Measurements from ENCODE around the gene GIGYF2. TPM values are rescaled to one million over a fixed set of nuclear protein-coding genes. Genes with fewer than 3 reads are reported as not detected.

Gene GIGYF2, protein sequence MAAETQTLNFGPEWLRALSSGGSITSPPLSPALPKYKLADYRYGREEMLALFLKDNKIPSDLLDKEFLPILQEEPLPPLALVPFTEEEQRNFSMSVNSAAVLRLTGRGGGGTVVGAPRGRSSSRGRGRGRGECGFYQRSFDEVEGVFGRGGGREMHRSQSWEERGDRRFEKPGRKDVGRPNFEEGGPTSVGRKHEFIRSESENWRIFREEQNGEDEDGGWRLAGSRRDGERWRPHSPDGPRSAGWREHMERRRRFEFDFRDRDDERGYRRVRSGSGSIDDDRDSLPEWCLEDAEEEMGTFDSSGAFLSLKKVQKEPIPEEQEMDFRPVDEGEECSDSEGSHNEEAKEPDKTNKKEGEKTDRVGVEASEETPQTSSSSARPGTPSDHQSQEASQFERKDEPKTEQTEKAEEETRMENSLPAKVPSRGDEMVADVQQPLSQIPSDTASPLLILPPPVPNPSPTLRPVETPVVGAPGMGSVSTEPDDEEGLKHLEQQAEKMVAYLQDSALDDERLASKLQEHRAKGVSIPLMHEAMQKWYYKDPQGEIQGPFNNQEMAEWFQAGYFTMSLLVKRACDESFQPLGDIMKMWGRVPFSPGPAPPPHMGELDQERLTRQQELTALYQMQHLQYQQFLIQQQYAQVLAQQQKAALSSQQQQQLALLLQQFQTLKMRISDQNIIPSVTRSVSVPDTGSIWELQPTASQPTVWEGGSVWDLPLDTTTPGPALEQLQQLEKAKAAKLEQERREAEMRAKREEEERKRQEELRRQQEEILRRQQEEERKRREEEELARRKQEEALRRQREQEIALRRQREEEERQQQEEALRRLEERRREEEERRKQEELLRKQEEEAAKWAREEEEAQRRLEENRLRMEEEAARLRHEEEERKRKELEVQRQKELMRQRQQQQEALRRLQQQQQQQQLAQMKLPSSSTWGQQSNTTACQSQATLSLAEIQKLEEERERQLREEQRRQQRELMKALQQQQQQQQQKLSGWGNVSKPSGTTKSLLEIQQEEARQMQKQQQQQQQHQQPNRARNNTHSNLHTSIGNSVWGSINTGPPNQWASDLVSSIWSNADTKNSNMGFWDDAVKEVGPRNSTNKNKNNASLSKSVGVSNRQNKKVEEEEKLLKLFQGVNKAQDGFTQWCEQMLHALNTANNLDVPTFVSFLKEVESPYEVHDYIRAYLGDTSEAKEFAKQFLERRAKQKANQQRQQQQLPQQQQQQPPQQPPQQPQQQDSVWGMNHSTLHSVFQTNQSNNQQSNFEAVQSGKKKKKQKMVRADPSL (N-terminal part only)
- 10 to 100 TPM; 10.9 to 11.0 TPM for polyA plus RNA-seq

DNA sequence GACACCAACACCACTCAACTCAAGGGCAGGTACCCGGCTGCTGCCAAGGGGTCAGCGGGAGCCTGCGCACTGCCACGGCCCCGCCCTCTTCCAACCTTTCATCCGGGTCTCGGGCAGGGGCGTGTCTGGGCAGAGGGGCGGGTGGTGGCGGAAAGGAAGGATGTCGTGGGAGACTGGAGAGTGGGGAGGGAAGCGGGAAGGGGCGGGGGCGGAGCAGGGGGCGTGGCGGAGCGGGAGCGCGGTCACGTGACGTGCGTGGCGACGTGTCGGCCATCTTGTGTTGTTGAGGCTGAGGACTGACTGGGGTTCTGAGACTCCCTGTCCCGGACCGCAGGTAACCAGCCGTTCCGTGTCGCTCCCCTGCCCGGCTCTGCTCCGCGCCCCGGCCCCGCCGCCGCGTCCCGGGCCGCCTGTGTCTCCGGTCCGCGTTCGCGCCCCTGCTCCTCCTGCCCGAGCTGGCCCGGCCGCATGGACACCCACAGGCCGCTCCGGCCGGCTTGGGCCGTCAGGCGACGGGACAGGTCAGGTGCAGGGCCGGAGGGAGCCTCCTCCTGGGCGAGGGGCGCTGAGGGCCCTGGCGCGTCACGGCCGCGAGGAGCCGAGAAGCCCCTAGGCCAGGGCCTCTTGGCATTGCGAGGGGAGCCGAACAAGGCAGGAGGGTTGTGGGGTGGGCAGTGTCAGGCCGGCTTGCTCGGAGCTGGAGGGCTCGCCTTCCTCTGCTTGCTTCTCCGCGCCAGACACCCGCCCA, at the start of gene GIGYF2:
Gene GIGYF2, plus strand, starts transcription at position 273 of the 748 bp plus-strand sequence. CDS start 37,867 bp downstream, outside the sequence.
- no peaks in the 10 kb centered on the region for H3K36me3 ChIP-seq (ENCODE audit: control insufficient read depth in 2 of 2, insufficient read depth in 2 of 2, low read length in 1 of 2)
- peak within 1 kb of the TSS; percentile 93 to 94 for H3K27ac ChIP-seq (ENCODE audit: low read depth in 2 of 2, low read length in 1 of 2)
- H3K4me3 ChIP-seq (ENCODE audit: low read depth in 1 of 2, low read length in 2 of 2) = peak within 1 kb of the TSS; percentile 96 to 99
- no peaks in the 10 kb centered on the region for H3K9me3 ChIP-seq (ENCODE audit: control insufficient read depth in 2 of 2, insufficient read depth in 1 of 2, low read depth in 1 of 2, low read length in 1 of 2)
- peaks cover 0 to 2% of the 10 kb centered on the region in 2 donors for H3K4me1 ChIP-seq (ENCODE audit: control insufficient read depth in 2 of 2, insufficient read depth in 2 of 2, low read length in 1 of 2)
- 0% methylated on average over 56 to 71 of the region's 71 CpGs for WGBS, 2 donors
- H3K27me3 ChIP-seq (ENCODE audit: control insufficient read depth in 1 of 2, insufficient read depth in 2 of 2, low read length in 2 of 2) = no peaks in the 10 kb centered on the region

DNA sequence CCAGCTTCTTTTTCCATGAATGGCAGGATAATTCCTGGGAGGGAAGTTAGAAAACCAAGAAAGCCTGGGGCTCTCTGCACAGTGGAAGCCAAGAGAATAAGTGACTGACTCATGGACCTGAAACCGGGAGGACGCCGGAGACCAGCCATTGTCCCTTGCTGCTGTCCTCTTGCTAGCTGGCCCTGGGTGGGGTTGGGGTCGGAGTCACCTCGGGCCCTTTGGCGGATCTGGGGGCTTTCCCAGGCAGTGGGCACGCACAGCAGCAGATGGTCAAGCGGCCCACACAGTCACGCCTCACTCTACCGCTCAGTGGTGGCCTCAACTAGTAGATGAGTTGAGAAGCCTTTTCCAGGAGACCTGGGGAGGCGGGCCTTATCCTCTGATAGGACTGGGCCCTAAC, 48.1 kb upstream of the GIGYF2 start:
- Histone ChIP-seq H3K9me3 (ENCODE audit: control insufficient read depth in 2 of 2, insufficient read depth in 1 of 2, low read depth in 1 of 2, low read length in 1 of 2) (no peaks in the 10 kb centered on the region), H3K4me3 (ENCODE audit: low read depth in 1 of 2, low read length in 2 of 2) (no peak overlapping the region), H3K36me3 (ENCODE audit: control insufficient read depth in 2 of 2, insufficient read depth in 2 of 2, low read length in 1 of 2) (peaks cover 0 to 3% of the 10 kb centered on the region in 2 donors), H3K4me1 (ENCODE audit: control insufficient read depth in 2 of 2, insufficient read depth in 2 of 2, low read length in 1 of 2) (no peaks in the 10 kb centered on the region), H3K27me3 (ENCODE audit: control insufficient read depth in 1 of 2, insufficient read depth in 2 of 2, low read length in 2 of 2) (no peaks in the 10 kb centered on the region), H3K27ac (ENCODE audit: low read depth in 2 of 2, low read length in 1 of 2) (no peak overlapping the region)
- 94 to 95% methylated on average over 11 of the region's 11 CpGs for WGBS, 2 donors

DNA sequence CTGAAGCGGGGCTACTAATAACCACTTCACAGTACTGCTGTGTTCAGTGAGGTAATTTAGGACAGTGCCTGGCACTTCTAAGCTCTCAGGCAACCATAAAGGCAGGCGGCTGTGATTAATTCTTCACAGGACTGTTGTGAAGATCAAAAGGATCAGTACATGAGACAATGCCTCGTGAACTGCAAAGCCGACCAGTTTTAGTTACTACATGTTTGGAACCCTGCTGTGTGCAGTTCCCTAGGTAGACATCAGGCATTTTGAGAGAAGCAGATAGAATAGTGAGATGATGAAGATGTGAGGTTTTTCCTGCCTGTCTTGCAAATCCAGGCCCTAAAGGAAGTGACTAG, 44.7 kb upstream of the GIGYF2 start:
- Histone ChIP-seq H3K27ac (ENCODE audit: low read depth in 2 of 2, low read length in 1 of 2) (no peak overlapping the region), H3K4me3 (ENCODE audit: low read depth in 1 of 2, low read length in 2 of 2) (no peak overlapping the region), H3K27me3 (ENCODE audit: control insufficient read depth in 1 of 2, insufficient read depth in 2 of 2, low read length in 2 of 2) (no peaks in the 10 kb centered on the region), H3K9me3 (ENCODE audit: control insufficient read depth in 2 of 2, insufficient read depth in 1 of 2, low read depth in 1 of 2, low read length in 1 of 2) (no peaks in the 10 kb centered on the region), H3K4me1 (ENCODE audit: control insufficient read depth in 2 of 2, insufficient read depth in 2 of 2, low read length in 1 of 2) (no peaks in the 10 kb centered on the region), H3K36me3 (ENCODE audit: control insufficient read depth in 2 of 2, insufficient read depth in 2 of 2, low read length in 1 of 2) (no peaks in the 10 kb centered on the region)
- 64 to 73% methylated on average over 4 of the region's 4 CpGs for WGBS, 2 donors

DNA sequence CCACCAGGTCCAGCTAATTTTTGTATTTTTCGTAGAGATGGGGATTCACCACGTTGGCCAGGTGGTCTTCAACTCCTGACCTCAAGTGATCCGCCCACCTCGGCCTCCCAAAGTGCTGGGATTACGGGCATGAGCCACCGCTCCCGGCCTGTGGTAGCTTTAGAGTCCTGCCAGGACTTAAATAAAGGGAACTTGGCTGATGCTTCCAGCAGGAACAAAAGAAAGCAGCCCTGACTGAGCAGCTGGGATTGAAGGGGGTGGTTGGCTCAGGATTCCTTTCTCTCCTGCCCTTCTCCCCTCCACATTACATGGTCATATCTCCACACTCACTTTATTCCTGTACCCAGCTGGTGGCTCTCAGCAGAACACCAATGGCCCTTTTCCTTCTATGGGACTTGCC, 43.7 kb upstream of the GIGYF2 start:
- Histone ChIP-seq H3K36me3 (ENCODE audit: control insufficient read depth in 2 of 2, insufficient read depth in 2 of 2, low read length in 1 of 2) (no peaks in the 10 kb centered on the region), H3K27ac (ENCODE audit: low read depth in 2 of 2, low read length in 1 of 2) (no peak overlapping the region), H3K4me3 (ENCODE audit: low read depth in 1 of 2, low read length in 2 of 2) (no peak overlapping the region), H3K9me3 (ENCODE audit: control insufficient read depth in 2 of 2, insufficient read depth in 1 of 2, low read depth in 1 of 2, low read length in 1 of 2) (no peaks in the 10 kb centered on the region), H3K27me3 (ENCODE audit: control insufficient read depth in 1 of 2, insufficient read depth in 2 of 2, low read length in 2 of 2) (no peaks in the 10 kb centered on the region), H3K4me1 (ENCODE audit: control insufficient read depth in 2 of 2, insufficient read depth in 2 of 2, low read length in 1 of 2) (no peaks in the 10 kb centered on the region)
- WGBS, 2 donors = 67 to 85% methylated on average over 7 of the region's 7 CpGs

DNA sequence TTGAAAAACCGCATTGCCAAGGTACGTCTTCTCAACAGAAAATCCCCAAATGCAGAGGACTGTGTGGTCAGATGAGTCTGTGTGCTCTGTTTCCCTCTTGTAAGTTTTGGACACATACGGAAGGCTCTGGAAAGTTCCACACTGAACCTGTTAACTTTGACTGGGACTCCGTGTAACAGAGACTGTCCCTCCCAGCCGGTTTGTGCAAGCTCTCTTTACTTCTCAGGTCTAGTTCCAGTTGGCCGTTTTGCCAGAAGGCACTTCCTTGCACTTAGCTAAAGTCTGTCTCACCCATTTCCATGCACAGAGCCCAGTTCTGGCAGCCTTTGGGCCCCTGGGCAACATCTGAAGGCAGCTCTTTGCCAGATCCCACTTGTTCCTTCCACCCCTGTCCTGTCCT, 41.7 kb upstream of the GIGYF2 start:
- H3K9me3 ChIP-seq (ENCODE audit: control insufficient read depth in 2 of 2, insufficient read depth in 1 of 2, low read depth in 1 of 2, low read length in 1 of 2) = no peaks in the 10 kb centered on the region
- no peak overlapping the region for H3K4me3 ChIP-seq (ENCODE audit: low read depth in 1 of 2, low read length in 2 of 2)
- no peaks in the 10 kb centered on the region for H3K36me3 ChIP-seq (ENCODE audit: control insufficient read depth in 2 of 2, insufficient read depth in 2 of 2, low read length in 1 of 2)
- H3K27ac ChIP-seq (ENCODE audit: low read depth in 2 of 2, low read length in 1 of 2) = no peak overlapping the region
- 71 to 73% methylated on average over 6 of the region's 6 CpGs for WGBS, 2 donors
- no peaks in the 10 kb centered on the region for H3K4me1 ChIP-seq (ENCODE audit: control insufficient read depth in 2 of 2, insufficient read depth in 2 of 2, low read length in 1 of 2)
- H3K27me3 ChIP-seq (ENCODE audit: control insufficient read depth in 1 of 2, insufficient read depth in 2 of 2, low read length in 2 of 2) = no peaks in the 10 kb centered on the region

DNA sequence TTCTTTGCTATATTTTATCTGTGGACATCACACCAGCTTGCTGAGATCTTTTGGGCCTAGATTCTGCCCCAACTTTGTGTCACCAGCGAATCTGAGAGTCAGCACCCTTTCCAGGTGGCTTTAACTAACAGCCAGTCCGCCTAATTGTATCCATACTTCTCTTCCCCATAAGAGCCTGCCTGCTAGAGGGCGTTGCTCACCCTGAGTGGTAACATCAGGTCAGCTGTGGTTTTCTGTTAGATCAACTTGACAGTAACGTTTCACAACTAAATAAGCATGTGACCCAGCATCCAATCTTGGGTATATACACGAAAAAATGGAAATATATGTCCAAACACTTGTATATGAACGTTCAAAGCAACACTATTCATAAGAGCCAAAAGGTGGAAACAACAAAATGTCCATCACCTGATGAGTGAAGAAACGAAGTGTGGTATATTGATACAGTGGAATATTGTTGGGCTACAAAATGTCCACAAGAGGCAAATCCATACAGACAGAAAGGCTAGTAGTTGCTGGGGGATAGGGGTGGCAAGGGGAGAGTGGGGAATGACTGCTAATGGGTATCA, 38.8 kb upstream of the GIGYF2 start:
- WGBS, 2 donors = 61 to 65% methylated on average over 7 of the region's 7 CpGs
- no peak overlapping the region for H3K27ac ChIP-seq (ENCODE audit: low read depth in 2 of 2, low read length in 1 of 2)
- no peaks in the 10 kb centered on the region for H3K36me3 ChIP-seq (ENCODE audit: control insufficient read depth in 2 of 2, insufficient read depth in 2 of 2, low read length in 1 of 2)

DNA sequence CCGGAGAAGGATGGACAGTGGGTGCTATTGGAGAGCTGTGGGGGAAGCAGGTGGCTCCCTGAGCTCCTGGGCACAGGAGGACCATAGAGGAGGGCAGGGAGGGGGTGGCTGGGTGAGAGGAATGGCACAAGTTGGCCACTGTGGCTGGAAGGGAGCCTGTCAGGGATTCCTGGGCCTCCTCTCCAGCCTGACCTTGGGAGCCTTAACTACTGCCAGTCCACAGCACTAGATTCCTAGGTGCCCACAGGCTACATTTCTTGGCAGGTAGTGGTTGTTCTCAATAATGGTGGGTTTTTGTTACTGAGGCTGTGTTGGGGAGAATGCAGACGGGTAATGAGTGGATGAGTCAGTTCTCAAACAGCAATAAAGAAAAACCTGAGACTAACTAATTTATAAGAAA, 37.8 kb upstream of the GIGYF2 start:
- Histone ChIP-seq H3K27me3 (ENCODE audit: control insufficient read depth in 1 of 2, insufficient read depth in 2 of 2, low read length in 2 of 2) (no peaks in the 10 kb centered on the region), H3K4me3 (ENCODE audit: low read depth in 1 of 2, low read length in 2 of 2) (no peak overlapping the region), H3K4me1 (ENCODE audit: control insufficient read depth in 2 of 2, insufficient read depth in 2 of 2, low read length in 1 of 2) (no peaks in the 10 kb centered on the region), H3K9me3 (ENCODE audit: control insufficient read depth in 2 of 2, insufficient read depth in 1 of 2, low read depth in 1 of 2, low read length in 1 of 2) (no peaks in the 10 kb centered on the region), H3K36me3 (ENCODE audit: control insufficient read depth in 2 of 2, insufficient read depth in 2 of 2, low read length in 1 of 2) (no peaks in the 10 kb centered on the region), H3K27ac (ENCODE audit: low read depth in 2 of 2, low read length in 1 of 2) (no peak overlapping the region)
- WGBS, 2 donors = 77 to 82% methylated on average over 2 of the region's 2 CpGs

More for the DNA sequence above, 38.8 kb upstream of the GIGYF2 start:
- Histone ChIP-seq H3K4me3 (ENCODE audit: low read depth in 1 of 2, low read length in 2 of 2) (no peak overlapping the region), H3K27me3 (ENCODE audit: control insufficient read depth in 1 of 2, insufficient read depth in 2 of 2, low read length in 2 of 2) (no peaks in the 10 kb centered on the region), H3K9me3 (ENCODE audit: control insufficient read depth in 2 of 2, insufficient read depth in 1 of 2, low read depth in 1 of 2, low read length in 1 of 2) (no peaks in the 10 kb centered on the region), H3K4me1 (ENCODE audit: control insufficient read depth in 2 of 2, insufficient read depth in 2 of 2, low read length in 1 of 2) (no peaks in the 10 kb centered on the region)

DNA sequence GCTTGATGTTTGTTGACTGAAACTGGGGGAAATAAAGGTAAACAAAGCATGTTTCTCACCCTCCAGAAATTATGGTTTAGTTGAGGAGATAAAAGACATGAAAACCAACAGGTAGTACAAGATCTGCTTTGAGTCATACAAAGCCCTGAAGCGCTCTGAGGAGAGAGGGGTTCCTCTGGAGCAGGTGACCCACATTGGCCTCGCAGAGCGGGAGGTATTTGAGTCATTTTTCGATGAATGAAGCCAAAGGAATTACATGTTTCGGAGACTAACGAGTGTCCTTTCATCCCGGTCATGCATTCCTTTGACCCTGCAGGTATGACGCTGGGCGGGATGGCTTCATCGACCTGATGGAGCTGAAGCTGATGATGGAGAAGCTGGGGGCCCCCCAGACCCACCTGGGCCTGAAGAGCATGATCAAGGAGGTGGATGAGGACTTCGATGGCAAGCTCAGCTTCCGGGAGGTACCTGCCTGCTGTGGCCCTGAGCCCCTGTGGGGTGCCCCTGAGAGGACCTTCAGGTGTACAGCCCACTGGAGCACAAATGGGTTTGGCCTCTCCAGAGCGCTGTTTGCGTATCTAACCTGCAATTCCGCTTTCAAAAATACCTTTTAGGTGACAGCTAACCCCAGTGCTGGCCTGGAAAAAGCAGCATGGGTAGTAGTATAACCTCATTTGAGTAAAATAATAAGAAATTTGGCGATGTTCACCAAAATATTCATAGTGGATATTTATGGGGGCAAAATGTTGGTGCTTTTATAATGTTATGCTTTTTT, 34.5 kb upstream of the GIGYF2 start:
- 90 to 93% methylated on average over 16 of the region's 16 CpGs for WGBS, 2 donors
- no peaks in the 10 kb centered on the region for H3K27me3 ChIP-seq (ENCODE audit: control insufficient read depth in 1 of 2, insufficient read depth in 2 of 2, low read length in 2 of 2)
- H3K27ac ChIP-seq (ENCODE audit: low read depth in 2 of 2, low read length in 1 of 2) = no peak overlapping the region
- no peaks in the 10 kb centered on the region for H3K9me3 ChIP-seq (ENCODE audit: control insufficient read depth in 2 of 2, insufficient read depth in 1 of 2, low read depth in 1 of 2, low read length in 1 of 2)
- H3K36me3 ChIP-seq (ENCODE audit: control insufficient read depth in 2 of 2, insufficient read depth in 2 of 2, low read length in 1 of 2) = no peaks in the 10 kb centered on the region
- no peak overlapping the region for H3K4me3 ChIP-seq (ENCODE audit: low read depth in 1 of 2, low read length in 2 of 2)
- no peaks in the 10 kb centered on the region for H3K4me1 ChIP-seq (ENCODE audit: control insufficient read depth in 2 of 2, insufficient read depth in 2 of 2, low read length in 1 of 2)

Data from esophagus (tissue), 2 donors.